ENCODE measurements around the gene NDUFV1. TPM values are rescaled to one million over a fixed set of nuclear protein-coding genes. Genes with fewer than 3 reads are reported as not detected.

NDUFV1 gene
- total RNA-seq, 1 experiment from 2014 or later = 242 TPM

DNA sequence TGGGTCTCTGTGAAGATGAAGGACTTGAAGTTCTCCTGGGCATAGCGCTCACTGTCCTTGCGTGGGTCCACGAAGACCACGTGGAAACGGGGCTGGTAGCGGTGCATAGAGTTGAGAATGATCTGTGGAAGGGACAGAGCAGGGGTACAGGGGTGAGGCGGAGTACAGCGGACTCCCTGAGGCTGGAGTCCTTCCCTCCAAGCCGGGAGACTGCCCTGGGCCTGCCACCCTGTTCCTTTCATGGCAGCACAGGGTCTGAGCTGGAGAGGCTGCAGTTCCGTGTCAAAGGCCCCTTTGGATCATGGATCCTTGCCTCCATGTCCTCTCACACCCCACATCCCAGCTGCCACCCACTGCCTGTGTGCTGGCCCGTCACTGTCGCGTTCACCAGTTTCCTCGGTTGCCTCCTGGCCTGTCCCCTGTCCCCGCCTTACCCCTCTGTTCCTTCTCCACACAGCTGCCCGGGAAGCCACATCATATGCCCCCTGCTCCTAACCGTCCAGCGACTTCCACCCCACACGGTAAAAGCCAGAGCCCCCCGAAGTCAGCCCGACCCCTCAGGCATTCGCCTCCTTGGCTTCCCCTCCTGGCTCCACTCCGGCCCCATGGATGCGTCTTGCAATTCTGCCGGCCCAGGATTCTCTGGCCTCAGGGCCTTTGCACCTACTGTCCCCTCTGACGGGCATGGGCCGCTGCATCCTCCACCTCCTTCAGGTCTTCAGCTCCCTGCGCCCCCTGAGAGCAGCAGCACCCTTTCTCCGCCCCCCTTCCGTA is 26.4 kb downstream of the NDUFV1 start:
- H3K9me3 ChIP-seq (ENCODE audit: control insufficient read depth in 1 of 2, insufficient read depth in 1 of 2, low read depth in 1 of 2, low read length in 2 of 2) = no peaks in the 10 kb centered on the region
- BruUV-seq (replicated peaks) = no TSS peak
- intact Hi-C loops (cut with micrococcal nuclease) = loop anchor here (10.0 kb wide), 1 partner anchor 82 kb away; no protein-coding TSS in a partner anchor
- ChIA-PET RAD21 (ENCODE audit: low non-redundant PET in 1 of 2, low total read pairs in 2 of 2, uncharacterized antibody in 2 of 2, unreplicated experiment in 2 of 2) (no interaction called here), CTCF (no interaction called here), POLR2A (no interaction called here)
- H3K9ac ChIP-seq (ENCODE audit: low read length) = no peak overlapping the region
- no peaks in the 10 kb centered on the region for H3K27me3 ChIP-seq (ENCODE audit: insufficient read depth, low read length)
- H4K20me1 ChIP-seq (ENCODE audit: insufficient read depth) = no peaks in the 10 kb centered on the region
- H3K4me3 ChIP-seq (replicated peaks in 1 of 2; ENCODE audit: low read depth in 1 of 2, low read length in 2 of 2) = no peak overlapping the region
- TF ChIP-seq SRF (IDR thresholded peaks at IDR 0.05; ENCODE audit: low read depth) (no peak), POLR2A (IDR thresholded peaks at IDR 0.05; ENCODE audit: borderline replicate concordance, extremely low read depth, insufficient read depth, insufficient read length) (no peak), SP1 (IDR thresholded peaks at IDR 0.05; ENCODE audit: low read depth) (no peak), FOSL1 (IDR thresholded peaks at IDR 0.05; ENCODE audit: low read depth) (no peak)
- no peak overlapping the region for H3K27ac ChIP-seq (ENCODE audit: low read depth, low read length)
- DNase-seq (ENCODE audit: low read depth, low spot score) (no peak), ATAC-seq (no peak)
- H3K4me2 ChIP-seq (ENCODE audit: low read length) = no peak overlapping the region
- no peak overlapping the region for H2AFZ ChIP-seq (ENCODE audit: low read depth, low read length, poor library complexity, severe bottlenecking)
- H3K36me3 ChIP-seq (ENCODE audit: control insufficient read depth in 1 of 2, insufficient read depth in 2 of 2, low read length in 2 of 2) = no peaks in the 10 kb centered on the region
- no peaks in the 10 kb centered on the region for H3K9me2 ChIP-seq (ENCODE audit: insufficient read depth)
- peaks cover 5 to 25% of the 10 kb centered on the region in 2 experiments; a peak in 3 of 4 replicates for H3K4me1 ChIP-seq (ENCODE audit: control insufficient read depth in 1 of 2, insufficient read depth in 2 of 2, low read length in 2 of 2)
- no peaks in the 10 kb centered on the region for H3K79me2 ChIP-seq (ENCODE audit: insufficient read depth, low read length)

DNA sequence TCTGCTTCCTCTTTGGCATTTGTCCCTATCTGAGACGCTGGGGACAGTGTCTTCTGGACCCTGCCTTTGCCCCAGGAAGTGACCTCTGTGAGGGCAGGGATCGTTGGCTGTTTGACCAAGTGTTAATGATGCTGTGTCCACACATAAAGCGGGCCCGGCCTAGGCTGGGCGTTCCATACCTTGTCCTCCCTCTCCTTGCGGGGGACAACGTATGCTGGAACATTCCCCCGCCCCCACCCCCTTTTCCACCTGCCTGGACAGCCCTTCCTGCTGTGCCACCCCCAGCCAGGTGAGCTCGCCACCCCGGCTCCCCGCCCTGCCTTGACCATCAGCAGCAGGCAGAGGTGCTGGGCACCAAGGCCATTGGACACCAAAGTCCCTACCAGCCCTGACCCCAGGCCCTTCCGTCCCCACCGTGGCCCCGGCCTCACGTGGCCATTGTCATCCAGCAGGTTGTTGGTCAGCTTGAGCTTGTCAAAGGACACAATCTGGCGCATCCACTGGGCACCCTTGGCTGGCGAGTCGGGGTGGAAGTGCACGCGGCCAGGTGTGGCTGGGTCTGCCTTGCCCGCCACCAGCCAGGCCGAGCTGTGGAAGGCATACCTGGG is 27.1 kb downstream of the NDUFV1 start:
- H3K79me2 ChIP-seq (ENCODE audit: insufficient read depth, low read length) = no peaks in the 10 kb centered on the region
- H3K4me1 ChIP-seq (ENCODE audit: control insufficient read depth in 1 of 2, insufficient read depth in 2 of 2, low read length in 2 of 2) = peaks cover 5 to 21% of the 10 kb centered on the region in 2 experiments; a peak in 3 of 4 replicates
- BruUV-seq (replicated peaks) = no TSS peak
- no peak overlapping the region for H2AFZ ChIP-seq (ENCODE audit: low read depth, low read length, poor library complexity, severe bottlenecking)
- no peak overlapping the region for H3K4me2 ChIP-seq (ENCODE audit: low read length)
- H4K20me1 ChIP-seq (ENCODE audit: insufficient read depth) = no peaks in the 10 kb centered on the region
- no peaks in the 10 kb centered on the region for H3K27me3 ChIP-seq (ENCODE audit: insufficient read depth, low read length)
- H3K27ac ChIP-seq (ENCODE audit: low read depth, low read length) = no peak overlapping the region
- H3K4me3 ChIP-seq (replicated peaks in 1 of 2; ENCODE audit: low read depth in 1 of 2, low read length in 2 of 2) = no peak overlapping the region
- ChIA-PET RAD21 (ENCODE audit: low non-redundant PET in 1 of 2, low total read pairs in 2 of 2, uncharacterized antibody in 2 of 2, unreplicated experiment in 2 of 2) (no interaction called here), CTCF (no interaction called here), POLR2A (no interaction called here)
- H3K9me2 ChIP-seq (ENCODE audit: insufficient read depth) = no peaks in the 10 kb centered on the region
- no peaks in the 10 kb centered on the region for H3K36me3 ChIP-seq (ENCODE audit: control insufficient read depth in 1 of 2, insufficient read depth in 2 of 2, low read length in 2 of 2)
- TF ChIP-seq, protein P1, sequence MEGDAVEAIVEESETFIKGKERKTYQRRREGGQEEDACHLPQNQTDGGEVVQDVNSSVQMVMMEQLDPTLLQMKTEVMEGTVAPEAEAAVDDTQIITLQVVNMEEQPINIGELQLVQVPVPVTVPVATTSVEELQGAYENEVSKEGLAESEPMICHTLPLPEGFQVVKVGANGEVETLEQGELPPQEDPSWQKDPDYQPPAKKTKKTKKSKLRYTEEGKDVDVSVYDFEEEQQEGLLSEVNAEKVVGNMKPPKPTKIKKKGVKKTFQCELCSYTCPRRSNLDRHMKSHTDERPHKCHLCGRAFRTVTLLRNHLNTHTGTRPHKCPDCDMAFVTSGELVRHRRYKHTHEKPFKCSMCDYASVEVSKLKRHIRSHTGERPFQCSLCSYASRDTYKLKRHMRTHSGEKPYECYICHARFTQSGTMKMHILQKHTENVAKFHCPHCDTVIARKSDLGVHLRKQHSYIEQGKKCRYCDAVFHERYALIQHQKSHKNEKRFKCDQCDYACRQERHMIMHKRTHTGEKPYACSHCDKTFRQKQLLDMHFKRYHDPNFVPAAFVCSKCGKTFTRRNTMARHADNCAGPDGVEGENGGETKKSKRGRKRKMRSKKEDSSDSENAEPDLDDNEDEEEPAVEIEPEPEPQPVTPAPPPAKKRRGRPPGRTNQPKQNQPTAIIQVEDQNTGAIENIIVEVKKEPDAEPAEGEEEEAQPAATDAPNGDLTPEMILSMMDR (IDR thresholded peaks at IDR 0.05 in 2 of 3, conservative IDR thresholded peaks at IDR 0.05 in 1 of 3; ENCODE audit: borderline replicate concordance in 1 of 3, insufficient read depth in 1 of 3, low read depth in 2 of 3, low read length in 2 of 3) = no peak
- TF ChIP-seq JUND (IDR thresholded peaks at IDR 0.05) (no peak), SIN3A (IDR thresholded peaks at IDR 0.05; ENCODE audit: low read depth) (no peak), EZH2phosphoT487 (IDR thresholded peaks at IDR 0.05; ENCODE audit: borderline replicate concordance) (no peak), ZFX (IDR thresholded peaks at IDR 0.05) (no peak), EGR1 (IDR thresholded peaks at IDR 0.05; ENCODE audit: low read depth) (no peak), EZH2 (IDR thresholded peaks at IDR 0.05) (no peak), CEBPB (IDR thresholded peaks at IDR 0.05; ENCODE audit: low read depth) (no peak)
- TF ChIP-seq, protein P2, sequence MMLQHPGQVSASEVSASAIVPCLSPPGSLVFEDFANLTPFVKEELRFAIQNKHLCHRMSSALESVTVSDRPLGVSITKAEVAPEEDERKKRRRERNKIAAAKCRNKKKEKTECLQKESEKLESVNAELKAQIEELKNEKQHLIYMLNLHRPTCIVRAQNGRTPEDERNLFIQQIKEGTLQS (IDR thresholded peaks at IDR 0.05) = no peak
- H3K9me3 ChIP-seq (ENCODE audit: control insufficient read depth in 1 of 2, insufficient read depth in 1 of 2, low read depth in 1 of 2, low read length in 2 of 2) = no peaks in the 10 kb centered on the region
- H3K9ac ChIP-seq (ENCODE audit: low read length) = no peak overlapping the region
- DNase-seq (ENCODE audit: low read depth, low spot score) (no peak), ATAC-seq (no peak)
- intact Hi-C loops (cut with micrococcal nuclease) = loop anchor here (10.0 kb wide), 1 partner anchor 81 kb away; no protein-coding TSS in a partner anchor

Measured in HCT116 (cell line).